IPS-20b (cell line): ENCODE data around the gene HLCS.
A peak's percentile ranks its signal among the peaks of the same experiment; 100 is the strongest.
"Not testable (repeated sequence)": the region's sequence is repeated elsewhere in the genome, so short reads cannot be mapped to it uniquely, and the experiment has no call there.

Experiments
- H3K27ac ChIP-seq: one replicate; pipeline ENCODE4 v1.5.1; 2013; ENCODE audit warnings: low read length
- H3K27me3 ChIP-seq: 2 replicates; pipeline ENCODE4 v1.6.1; 2013; ENCODE audit warnings: mild to moderate bottlenecking, low read length, inconsistent platforms; ENCODE audit not compliant: insufficient read depth
- H3K36me3 ChIP-seq: 2 replicates; pipeline ENCODE4 v1.6.1; 2013; ENCODE audit warnings: low read depth, mild to moderate bottlenecking, inconsistent platforms, low read length, moderate library complexity; ENCODE audit not compliant: insufficient read depth
- H3K4me1 ChIP-seq: 2 replicates; pipeline ENCODE4 v1.6.1; 2013; ENCODE audit warnings: mild to moderate bottlenecking, control low read depth, inconsistent platforms, low read length, moderate library complexity; ENCODE audit not compliant: insufficient read depth
- H3K4me3 ChIP-seq: 2 replicates; pipeline ENCODE4 v1.5.1; 2013; ENCODE audit warnings: mild to moderate bottlenecking, low read length, inconsistent platforms
- H3K9ac ChIP-seq: 2 replicates; pipeline ENCODE4 v1.6.1; 2013; ENCODE audit warnings: low read depth, mild to moderate bottlenecking, inconsistent platforms, low read length, moderate library complexity
- H3K9me3 ChIP-seq: 2 replicates; pipeline ENCODE4 v1.6.1; 2013; ENCODE audit warnings: mild to moderate bottlenecking, low read depth, low read length, inconsistent platforms; ENCODE audit not compliant: insufficient read depth

The HLCS gene

DNA sequence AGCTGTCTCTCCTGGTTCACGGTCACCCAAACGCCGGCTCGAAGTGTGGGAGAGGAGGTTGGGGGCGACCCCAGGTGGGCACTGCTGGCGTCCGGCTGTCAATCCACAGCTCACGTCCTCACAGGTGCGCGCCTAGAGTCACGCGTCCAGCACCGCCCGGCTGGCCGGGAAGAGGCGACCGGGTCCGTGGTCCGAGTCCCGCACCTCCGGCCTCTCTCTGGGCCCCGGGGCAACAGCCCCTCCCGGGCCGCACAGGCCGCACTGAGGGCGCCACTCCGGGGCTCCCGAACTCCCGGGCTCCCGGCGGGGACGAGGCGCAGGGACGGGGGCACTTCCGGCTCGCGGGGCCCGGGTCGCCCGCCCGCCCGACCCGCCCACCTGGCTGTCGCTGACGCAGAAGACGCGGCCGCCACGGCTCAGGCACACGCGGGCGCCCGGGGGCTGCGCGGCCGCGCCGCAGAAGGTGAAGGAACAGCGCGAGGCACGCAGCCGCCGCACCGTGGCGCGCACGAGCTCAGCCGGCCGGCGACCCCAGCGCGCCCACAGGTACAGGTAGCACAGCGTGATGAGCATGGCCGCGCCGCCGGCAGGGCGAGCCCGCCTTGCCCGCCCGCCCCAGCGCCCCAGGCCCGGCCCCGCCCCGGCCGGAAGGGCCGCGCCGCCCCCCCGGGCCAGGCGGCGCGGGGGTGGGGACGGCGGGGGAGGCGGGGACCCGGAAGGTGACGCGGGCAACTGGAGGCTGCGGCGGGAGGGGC lies at the start of gene HLCS:
HLCS (minus strand) TSS at position 604 of the 755 bp plus-strand sequence; CDS start at position 573, 31 bp downstream.
- Histone ChIP-seq H3K27me3 (peaks cover 3% of the 10 kb centered on the region; the same call in 1 of the 2 replicates), H3K27ac (no peak within 1 kb of the TSS), H3K4me3 (peak within 1 kb of the TSS; percentile 69), H3K9ac (peak within 1 kb of the TSS; percentile 59; the same call in 1 of the 2 replicates), H3K9me3 (no peaks in the 10 kb centered on the region), H3K36me3 (0 out of 2 replicates have a peak, but pooled peaks cover 12% of the 10 kb centered on the region), H3K4me1 (peaks cover 9% of the 10 kb centered on the region)

DNA sequence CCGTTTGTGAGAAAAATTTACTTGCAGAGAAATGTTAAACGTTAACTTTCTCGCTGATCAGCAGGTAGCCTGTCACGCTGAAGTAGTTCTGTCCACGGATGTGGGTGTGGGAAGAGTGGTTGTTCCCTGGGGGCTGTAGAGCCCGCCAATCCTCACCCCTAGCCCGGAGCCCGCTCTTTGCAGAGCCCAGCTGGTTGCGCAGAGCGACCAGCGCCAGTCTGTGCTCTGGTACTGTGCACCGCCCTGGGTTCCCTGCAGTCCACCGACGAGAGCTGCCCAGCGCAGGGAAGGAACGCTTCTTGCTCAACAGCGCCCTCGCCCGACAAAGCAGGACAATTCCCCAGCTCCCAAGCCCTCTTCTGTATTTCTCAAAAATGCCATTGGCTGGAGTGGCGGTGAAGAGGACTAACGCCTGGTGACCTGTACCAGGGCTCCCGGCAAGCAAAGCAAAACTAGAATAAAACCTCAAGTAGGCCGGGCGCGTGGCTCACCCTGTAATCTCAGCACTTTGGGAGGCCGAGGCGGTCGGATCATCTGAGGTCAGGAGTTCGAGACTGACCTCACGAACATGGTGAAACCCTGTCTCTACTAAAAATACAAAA lies 43.4 kb upstream of the HLCS start:
- peaks cover 50% of the 10 kb centered on the region for H3K27me3 ChIP-seq
- H3K4me3 ChIP-seq = peak overlapping the region; percentile 38; the same call in 1 of the 2 replicates
- H3K9ac ChIP-seq = no peak overlapping the region
- H3K9me3 ChIP-seq = no peaks in the 10 kb centered on the region
- H3K36me3 ChIP-seq = no peaks in the 10 kb centered on the region
- no peak overlapping the region for H3K27ac ChIP-seq
- no peaks in the 10 kb centered on the region for H3K4me1 ChIP-seq

DNA sequence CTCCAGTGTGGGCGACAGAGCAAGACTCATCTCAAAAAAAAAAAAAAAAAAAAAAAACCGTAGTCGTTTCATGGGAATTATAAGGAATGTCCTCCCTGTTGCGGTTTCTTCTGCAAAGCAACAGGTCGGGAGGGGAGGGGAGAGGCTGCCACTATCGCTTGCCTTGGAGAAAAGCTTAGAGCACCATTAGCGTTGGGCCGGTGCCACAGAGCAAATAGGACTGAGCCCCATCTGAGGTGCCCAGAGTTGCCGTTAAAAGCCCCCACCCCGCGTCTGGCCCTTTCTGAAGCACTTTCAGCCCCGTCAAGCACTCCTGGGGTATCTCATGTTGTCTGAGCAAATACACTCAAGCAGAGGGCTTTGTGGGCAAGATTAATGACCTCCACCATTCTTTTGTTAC lies 42.3 kb upstream of the HLCS start:
- H3K9me3 ChIP-seq = no peaks in the 10 kb centered on the region
- no peak overlapping the region for H3K9ac ChIP-seq
- no peak overlapping the region for H3K27ac ChIP-seq
- H3K4me3 ChIP-seq = no peak overlapping the region
- H3K27me3 ChIP-seq = peaks cover 55% of the 10 kb centered on the region
- H3K4me1 ChIP-seq = no peaks in the 10 kb centered on the region
- no peaks in the 10 kb centered on the region for H3K36me3 ChIP-seq

DNA sequence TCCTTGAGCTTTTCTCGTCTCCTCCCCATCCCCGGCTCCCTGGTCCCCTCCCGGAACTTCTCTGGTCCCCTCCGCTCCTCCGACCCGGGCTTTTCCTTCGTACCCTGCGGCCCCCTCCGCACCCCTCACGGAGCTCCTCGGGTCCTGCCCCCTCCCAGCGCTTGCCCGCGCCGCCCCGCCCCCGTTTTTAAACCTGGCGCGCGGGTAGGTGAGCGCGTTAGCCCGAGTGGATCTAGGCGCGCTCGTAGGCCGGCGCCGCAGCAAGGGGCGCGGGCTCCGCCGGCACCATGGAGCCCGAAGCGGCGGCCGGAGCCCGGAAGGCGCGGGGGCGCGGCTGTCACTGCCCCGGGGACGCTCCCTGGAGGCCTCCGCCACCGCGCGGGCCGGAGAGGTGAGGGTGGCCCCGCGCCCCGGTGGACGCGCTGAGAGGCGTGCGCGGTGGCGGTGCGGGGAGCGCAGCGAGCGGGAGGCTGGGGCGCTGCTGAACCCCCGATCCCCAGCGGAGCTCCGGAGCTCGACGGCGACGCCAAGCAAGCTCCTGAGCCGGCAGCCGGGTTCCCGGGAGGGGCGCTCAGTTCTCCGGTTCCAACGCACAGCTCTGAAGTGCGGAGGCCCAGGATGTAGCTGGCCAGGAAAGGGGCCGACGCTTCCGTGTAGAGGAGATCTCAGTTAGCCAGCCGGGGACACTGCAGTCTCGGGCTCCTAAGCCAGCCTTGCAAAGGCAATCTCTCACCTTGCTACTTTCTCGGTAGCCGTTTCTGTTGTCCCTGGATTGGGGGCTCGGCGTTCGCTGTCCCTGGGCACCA lies 40.2 kb upstream of the HLCS start, which contains the start of gene RIPPLY3:
RIPPLY3 (plus strand) TSS at position 217 of the 806 bp plus-strand sequence; CDS start at position 288, 71 bp downstream.
- H3K27me3 ChIP-seq = peaks cover 55% of the 10 kb centered on the region
- H3K27ac ChIP-seq = no peak within 1 kb of the TSS

DNA sequence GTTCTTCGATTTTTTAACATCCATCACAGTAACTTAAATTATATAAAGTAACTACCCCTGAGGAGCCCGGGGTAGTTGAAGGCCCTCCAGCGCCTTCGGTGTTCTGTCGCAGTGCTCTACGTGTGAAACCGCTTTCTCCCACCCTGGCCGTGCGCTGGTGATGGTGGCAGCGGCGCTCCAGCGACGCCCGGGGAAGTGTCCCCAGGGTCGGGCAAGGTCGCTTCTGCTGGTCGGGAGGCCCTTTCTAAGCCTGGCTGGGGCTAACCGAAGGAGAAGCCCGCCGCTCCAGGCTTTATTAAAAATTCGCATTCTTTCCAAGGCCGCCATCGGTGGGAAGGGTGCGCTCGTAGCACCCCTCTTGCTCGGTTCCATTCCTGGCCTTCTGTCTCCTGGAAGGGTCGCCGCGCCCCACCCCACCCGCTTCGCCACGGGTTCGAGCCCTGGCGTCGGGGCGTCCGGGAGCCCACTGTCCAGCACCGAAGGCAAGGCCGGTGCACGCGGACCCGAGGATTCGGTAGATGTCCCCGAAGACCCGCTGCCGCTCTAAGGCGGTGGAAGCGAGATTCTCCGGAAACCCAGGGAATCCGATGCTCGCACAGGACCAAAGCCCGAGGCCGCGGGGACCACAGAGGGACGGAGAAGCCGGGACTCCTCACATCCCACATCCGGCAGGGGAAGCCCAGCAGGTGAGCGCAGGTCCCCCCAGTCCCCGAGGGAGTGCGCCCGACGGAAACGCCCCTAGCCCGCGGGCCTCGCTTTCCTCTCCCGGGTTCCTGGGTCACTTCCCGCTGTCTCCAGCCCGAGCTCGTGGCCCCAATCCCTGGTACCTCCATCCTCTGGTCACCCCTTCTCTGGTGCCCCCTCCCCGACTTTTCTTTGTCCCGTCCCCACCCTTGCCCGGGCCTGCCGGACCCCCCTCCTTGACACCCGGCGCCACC lies 39.3 kb upstream of the HLCS start:
- peaks cover 6% of the 10 kb centered on the region; the same call in 1 of the 2 replicates for H3K4me1 ChIP-seq
- no peak overlapping the region for H3K27ac ChIP-seq
- peak overlapping the region; percentile 72 for H3K4me3 ChIP-seq
- H3K9me3 ChIP-seq = no peaks in the 10 kb centered on the region
- peaks cover 55% of the 10 kb centered on the region for H3K27me3 ChIP-seq
- H3K9ac ChIP-seq = no peak overlapping the region; the same call in 1 of the 2 replicates
- no peaks in the 10 kb centered on the region for H3K36me3 ChIP-seq

More for the DNA sequence above, 40.2 kb upstream of the HLCS start, which contains the start of gene RIPPLY3:
- Histone ChIP-seq H3K4me1 (peaks cover 1% of the 10 kb centered on the region; the same call in 1 of the 2 replicates), H3K9me3 (no peaks in the 10 kb centered on the region), H3K9ac (no peak within 1 kb of the TSS; the same call in 1 of the 2 replicates), H3K4me3 (peak within 1 kb of the TSS; percentile 72), H3K36me3 (no peaks in the 10 kb centered on the region)

DNA sequence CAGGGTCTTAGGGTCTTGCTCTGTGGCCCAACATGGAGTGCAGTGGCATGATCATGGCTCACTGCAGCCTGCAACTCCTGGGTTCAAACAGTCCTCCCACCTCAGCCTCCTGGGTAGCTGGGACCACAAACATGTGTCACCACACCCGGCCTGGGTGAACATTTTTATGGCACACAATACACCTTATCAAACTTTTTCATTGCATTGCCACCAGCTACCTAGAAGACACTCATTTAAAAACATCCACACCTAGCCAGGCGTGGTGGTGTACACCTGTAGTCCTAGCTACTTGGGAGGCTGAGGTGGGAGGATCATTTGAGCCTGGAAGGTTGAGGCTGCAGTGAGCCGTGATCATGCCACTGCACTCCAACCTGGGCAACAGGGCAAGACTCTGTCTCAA lies 37.4 kb upstream of the HLCS start:
- not testable (repeated sequence) for H3K36me3 ChIP-seq, H3K4me1 ChIP-seq, H3K9me3 ChIP-seq, H3K4me3 ChIP-seq, H3K27ac ChIP-seq, H3K9ac ChIP-seq
- H3K27me3 ChIP-seq = peaks cover 46% of the 10 kb centered on the region

DNA sequence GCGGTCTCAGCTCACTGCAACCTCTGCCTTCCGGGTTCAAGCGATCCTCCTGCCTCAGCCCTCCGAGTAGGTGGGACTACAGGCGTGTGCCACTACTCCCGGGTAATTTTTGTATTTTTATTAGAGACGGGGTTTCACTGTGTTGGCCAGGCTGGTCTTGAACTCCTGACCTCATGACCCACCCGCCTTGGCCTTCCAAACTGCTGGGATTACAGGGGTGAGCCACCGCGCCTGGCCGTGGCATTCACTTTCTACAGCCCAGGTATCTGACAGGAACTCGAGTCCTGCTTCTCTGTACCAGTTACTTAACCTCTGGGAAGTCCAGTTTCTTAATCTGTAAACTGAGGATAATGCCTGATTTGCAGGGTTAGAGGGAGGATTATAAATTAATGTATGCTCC lies 36.4 kb upstream of the HLCS start:
- H3K27me3 ChIP-seq = peaks cover 35% of the 10 kb centered on the region
- H3K27ac ChIP-seq, H3K4me3 ChIP-seq, H3K9ac ChIP-seq, H3K36me3 ChIP-seq, H3K9me3 ChIP-seq, H3K4me1 ChIP-seq: not testable (repeated sequence)

DNA sequence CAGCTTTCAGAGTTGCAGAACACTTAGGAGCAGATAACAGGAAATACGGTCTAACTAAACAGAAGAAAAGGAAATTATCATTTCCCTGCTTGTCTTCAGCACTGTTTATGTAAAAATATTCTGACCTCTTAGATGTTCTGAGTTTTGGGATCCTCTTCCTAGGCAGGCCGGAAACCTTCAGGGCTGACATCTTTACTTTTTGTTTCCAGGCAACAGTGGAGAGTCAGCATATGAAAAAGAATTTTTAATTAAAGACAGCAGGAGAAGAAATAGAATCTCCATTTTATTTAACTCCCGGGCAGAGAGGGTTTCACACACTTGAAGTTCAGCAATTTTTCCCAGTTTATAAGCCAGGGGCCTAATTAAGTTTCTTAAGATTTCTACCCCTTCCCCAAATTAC lies 35.0 kb upstream of the HLCS start:
- Histone ChIP-seq H3K9ac (no peak overlapping the region), H3K27ac (no peak overlapping the region), H3K4me3 (no peak overlapping the region)

DNA sequence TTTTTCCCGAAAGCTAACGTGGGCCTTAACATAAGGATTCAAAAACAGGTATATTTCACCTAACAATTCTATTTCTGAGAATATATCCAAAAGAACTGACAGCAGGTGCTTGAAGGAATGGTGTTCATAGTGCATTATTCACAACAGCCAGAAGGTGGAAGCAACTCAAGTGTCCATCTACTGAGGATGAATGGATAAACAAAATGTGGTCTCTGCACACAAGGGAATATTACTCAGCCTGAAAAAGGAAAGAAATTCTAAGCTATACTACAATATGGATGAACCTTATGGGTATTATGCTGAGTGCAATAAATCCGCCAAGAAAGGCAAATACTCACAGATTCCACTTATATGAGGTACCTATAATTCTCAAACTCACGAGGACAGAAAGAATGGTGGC lies 33.9 kb upstream of the HLCS start:
- Histone ChIP-seq H3K9ac (no peak overlapping the region), H3K4me3 (no peak overlapping the region), H3K27me3 (peaks cover 11% of the 10 kb centered on the region), H3K9me3 (no peaks in the 10 kb centered on the region), H3K4me1 (peaks cover 6% of the 10 kb centered on the region; the same call in 1 of the 2 replicates), H3K36me3 (no peaks in the 10 kb centered on the region), H3K27ac (no peak overlapping the region)

More for the DNA sequence above, 35.0 kb upstream of the HLCS start:
- H3K36me3 ChIP-seq = no peaks in the 10 kb centered on the region
- no peaks in the 10 kb centered on the region for H3K9me3 ChIP-seq
- peaks cover 6% of the 10 kb centered on the region; the same call in 1 of the 2 replicates for H3K4me1 ChIP-seq
- H3K27me3 ChIP-seq = peaks cover 21% of the 10 kb centered on the region

DNA sequence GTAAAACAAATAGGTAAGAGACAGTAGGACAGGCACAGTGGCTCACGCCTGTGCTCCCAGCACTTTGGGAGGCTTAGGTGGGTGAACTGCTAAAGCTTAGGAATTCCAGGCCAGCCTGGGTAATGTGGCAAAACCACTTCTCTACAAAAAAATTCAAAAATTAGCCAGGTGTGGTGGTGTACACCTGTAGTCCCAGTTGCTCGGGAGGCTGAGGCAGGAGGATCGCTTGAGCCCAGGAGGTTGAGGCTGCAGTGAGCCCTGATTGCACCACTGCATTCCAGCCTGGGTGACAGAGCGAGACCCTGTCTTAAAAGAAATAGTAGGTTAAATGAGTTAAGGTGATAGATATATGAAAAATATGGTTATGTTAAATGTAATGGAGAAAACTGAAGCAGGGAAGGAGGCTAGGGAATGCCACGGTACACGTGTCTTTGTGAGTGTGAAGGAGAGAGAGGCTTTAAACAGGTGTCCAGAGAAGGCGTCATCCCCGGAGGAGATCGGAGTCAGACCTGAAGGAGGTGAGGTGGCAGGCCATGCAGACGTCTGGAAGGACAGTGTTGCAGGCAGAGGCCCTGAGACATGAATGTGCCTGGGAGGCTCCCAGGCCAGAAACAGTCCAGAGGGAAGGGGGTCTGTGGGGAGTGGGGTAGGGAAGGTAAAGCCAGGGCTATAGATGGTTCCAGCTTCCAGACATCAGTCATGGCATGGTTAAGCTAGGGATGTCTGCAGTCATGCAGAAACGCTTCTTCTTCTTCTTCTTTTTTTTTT lies 32.8 kb upstream of the HLCS start:
- Histone ChIP-seq H3K9me3 (no peaks in the 10 kb centered on the region), H3K36me3 (no peaks in the 10 kb centered on the region)

More for the DNA sequence above, 32.8 kb upstream of the HLCS start:
- no peak overlapping the region for H3K4me3 ChIP-seq
- no peak overlapping the region for H3K9ac ChIP-seq
- H3K27me3 ChIP-seq = no peaks in the 10 kb centered on the region
- H3K27ac ChIP-seq = no peak overlapping the region
- peaks cover 6% of the 10 kb centered on the region; the same call in 1 of the 2 replicates for H3K4me1 ChIP-seq
